Measurements from ENCODE around the gene CD2BP2.
"Not testable (repeated sequence)": the region's sequence is repeated elsewhere in the genome, so short reads cannot be mapped to it uniquely, and the experiment has no call there.

The CD2BP2 gene

GRCh38 chr16:30358990-30359870, 4.1 kb upstream of the CD2BP2 start:
- DNase-seq = no peak

- no peak for DNase-seq
These were observed 3.4 kb upstream of the CD2BP2 start for GRCh38 chr16:30358577-30358936.

GRCh38 chr16:30357715-30358576, 2.8 kb upstream of the CD2BP2 start:
- DNase-seq = no peak

- DNase-seq = no peak
These were observed 2.1 kb upstream of the CD2BP2 start for GRCh38 chr16:30357085-30357714.

- DNase-seq = no peak
These were observed 1.4 kb upstream of the CD2BP2 start for GRCh38 chr16:30356401-30357084.

GRCh38 chr16:30355954-30356308, 823 bp upstream of the CD2BP2 start:
- no peak for DNase-seq

- DNase-seq = no peak
These were observed 525 bp downstream of the CD2BP2 start for GRCh38 chr16:30354423-30355143.

DNA sequence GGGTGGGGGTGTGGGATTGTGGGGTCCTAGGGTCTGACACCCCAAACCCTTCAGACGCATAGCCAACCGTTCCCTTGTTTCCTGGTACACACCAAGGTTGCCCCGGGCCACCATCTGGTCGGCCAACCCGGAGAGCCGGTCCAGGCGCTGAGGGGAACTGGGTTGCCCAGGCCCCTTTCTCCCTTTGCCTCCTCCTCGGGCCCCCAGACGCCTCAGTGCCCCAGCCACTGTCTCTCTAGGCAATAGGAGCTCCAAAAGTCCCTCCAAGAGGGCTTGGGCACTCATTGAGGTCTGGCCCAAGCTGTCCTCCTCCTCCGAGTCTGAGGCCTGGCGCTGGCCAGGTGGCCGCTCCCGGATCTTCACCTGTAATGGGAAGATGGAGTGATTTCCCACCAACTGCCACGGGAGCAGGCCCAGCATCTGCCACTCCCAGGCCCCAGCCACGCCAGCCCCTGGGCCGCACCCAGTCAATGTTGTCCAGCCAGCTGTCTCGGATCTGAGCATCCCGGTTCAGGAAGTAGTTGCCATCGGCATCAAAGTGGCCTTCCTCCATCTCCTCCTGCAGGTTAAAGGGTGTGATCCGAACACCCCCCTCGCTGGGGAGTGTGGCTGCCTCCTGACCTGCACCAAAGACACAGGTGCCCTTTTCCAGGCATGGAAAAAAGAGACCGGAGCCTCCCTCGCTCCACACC, 1.5 kb downstream of the CD2BP2 start:
- DNase-seq = no peak

DNA sequence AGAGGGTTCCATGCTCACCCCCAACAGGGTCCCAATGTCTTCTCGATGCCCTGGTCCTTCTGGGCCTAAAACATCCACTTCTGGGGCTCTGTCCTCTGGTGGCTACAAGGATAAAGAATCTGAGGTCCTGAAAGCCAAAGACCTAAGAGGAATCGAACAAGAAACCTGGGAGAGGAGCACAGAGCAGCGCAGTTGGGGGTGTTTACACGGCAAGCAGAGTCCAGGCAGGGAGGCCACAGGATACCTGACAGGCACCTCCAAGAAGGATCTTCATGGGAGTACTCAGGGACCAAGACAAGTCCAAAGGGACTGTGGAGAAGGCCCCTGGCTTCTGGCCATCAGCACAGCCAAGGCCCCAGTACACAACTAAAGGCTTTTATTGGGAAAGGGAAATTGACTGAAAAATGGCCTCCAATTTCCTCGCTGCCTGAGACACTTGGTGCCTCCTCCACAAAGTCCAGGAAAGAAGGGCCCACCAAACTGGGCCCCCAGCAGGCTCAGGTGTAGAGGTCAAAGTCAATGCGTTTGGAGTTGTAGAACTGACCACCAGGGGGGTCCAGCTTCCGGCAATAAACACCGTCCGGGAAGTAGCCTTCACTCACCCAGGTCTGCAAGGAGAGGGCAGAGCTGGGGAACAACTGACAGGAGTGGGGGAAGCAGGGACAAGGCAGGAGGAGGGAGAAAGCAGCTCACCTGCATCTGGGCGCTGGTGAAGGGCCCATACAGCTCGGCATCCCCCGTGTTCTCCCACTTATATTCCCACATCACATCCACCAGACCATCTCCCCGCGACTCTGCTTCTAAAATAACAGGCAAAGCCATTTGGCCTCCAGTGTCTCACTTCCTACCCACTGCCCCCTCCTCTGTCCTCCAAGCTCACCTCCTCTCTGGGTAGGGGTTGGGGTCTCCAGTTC, 2.4 kb downstream of the CD2BP2 start:
- no peak for DNase-seq

- peak; percentile 82 for DNase-seq
These were observed 3.3 kb downstream of the CD2BP2 start for GRCh38 chr16:30351586-30352419.

- no peak for DNase-seq
These were observed 4.1 kb downstream of the CD2BP2 start for GRCh38 chr16:30351001-30351441.

GRCh38 chr16:30350134-30350871, 4.8 kb downstream of the CD2BP2 start:
- DNase-seq = no peak

- DNase-seq = no peak
These were observed 5.4 kb downstream of the CD2BP2 start for GRCh38 chr16:30349675-30350074.

DNA sequence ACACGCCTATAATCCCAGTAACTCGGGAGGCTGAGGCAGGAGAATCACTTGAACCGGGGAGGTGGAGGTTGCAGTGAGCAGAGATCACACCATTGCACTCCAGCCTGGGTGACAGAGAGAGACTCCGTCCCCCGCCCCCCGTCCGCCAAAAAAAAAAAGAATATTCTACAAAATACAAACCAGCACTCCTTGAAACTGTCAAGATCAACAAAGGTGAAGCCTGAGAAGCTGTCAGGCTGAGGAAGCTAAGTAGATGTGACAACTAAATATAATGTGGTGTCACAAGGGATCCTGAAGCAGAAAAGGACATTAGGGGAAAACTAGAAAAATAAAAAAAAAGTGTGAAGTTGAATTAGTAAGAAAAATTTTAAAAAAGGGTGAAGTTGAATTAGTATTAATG, 6.2 kb downstream of the CD2BP2 start:
- no peak for DNase-seq

- no peak for DNase-seq
These were observed 7.0 kb downstream of the CD2BP2 start for GRCh38 chr16:30348113-30348512.

DNA sequence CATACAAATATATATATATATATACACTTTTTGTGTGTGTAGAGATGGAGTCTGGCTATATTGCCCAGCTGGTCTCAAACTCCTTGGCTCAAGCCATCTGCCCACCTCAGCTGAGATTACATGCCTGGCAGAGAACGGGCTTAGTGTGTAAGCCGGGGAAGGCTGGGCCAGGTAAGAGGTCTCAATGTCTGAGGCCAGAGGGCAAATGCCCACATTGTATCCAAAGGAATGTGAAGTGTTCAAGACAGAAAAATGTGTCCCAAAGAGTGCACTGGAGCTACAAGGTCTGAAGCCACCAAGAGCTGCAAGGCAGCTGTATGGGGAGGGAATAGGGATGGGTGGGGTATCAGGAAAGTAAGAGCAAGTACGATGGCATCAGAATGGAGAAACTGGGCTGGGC, 8.8 kb downstream of the CD2BP2 start:
- no peak for DNase-seq

DNA sequence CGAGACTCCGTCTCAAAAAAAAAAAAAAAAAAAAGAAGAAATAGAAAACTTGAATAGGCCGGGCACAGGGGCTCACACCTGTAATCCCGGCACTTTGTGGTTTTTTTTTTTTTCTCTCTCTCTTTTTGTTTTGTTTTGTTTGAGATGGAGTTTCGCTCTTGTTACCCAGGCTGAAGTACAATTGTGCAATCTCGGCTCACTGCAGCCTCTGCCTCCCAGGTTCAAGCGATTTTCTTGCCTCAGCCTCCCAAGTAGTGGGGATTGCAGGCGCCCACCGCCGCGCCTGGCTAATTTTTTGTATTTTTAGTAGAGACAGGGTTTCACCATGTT, 11.7 kb downstream of the CD2BP2 start:
- DNase-seq = not testable (repeated sequence)

DNA sequence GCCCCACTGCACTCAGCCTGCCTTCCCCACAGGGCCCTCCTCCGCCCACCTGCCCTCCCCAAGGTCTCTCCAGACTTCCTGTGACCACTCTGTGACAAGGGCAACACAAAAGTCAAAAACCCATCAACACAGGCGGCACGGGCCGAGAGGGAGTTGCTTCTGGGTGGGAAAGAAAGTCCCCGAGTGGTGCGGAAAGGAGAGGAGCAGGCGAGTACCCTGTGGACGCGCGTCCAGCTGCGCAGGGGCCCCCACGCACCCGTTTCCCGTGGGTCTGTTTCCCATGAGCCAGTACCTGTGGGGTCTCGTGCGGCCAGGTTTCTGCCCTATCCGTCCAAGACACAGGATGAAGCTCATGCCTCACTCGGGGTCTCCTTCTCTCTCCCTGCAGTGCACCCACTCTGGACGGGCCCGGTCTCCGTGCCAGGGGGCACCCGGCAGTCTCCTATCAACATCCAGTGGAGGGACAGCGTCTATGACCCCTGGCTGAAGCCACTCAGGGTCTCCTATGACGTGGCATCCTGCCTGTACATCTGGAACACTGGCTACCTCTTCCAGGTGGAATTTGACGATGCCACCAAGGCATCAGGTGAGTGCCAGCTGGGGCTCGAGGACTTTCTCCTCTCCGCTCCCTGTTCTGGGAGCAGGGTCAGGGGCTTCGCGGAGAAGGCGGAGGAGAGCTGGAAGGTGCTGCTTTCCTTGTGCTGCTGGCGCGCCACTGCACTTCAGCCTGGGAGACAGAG, 12.2 kb downstream of the CD2BP2 start:
- no peak for DNase-seq

All from NCI-H226 (cell line).